HPDE6-E6E7 (cell line): Measurements from ENCODE around the gene PPFIA2.

Experiments used
- DNase-seq: peaks from one replicate; pipeline ENCODE4 v3.0.0; 2011; ENCODE audit warnings: missing footprints; ENCODE audit errors: extremely low spot score

Gene PPFIA2

DNA sequence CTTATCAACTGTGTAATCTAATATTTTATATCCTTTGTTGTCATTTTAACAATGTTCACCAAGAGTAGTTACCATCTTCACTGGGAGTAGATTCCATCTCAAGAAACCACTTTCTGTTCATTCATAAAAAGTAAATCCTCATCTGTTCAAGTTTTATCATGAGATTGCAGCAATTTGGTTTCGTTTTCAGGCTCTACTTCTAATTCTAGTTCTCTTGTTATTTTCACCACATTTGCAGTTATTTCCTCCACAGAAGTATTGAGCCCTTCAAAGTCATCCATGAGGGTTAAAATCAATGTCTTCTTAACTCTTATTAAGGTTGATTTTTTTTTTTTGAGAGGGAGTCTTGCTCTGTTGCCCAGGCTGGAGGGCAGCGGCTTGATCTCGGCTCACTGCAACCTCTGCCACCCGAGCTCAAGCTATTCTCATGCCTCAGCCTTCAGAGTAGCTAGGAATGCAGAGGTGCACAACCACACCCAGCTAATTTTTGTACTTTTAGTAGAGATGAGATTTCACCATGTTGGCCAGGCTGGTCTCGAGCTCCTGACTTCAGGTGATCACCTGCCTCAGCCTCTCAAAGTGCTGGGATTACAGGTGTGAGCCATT lies 404.7 kb downstream of the PPFIA2 start:
- DNase-seq: no peak

DNA sequence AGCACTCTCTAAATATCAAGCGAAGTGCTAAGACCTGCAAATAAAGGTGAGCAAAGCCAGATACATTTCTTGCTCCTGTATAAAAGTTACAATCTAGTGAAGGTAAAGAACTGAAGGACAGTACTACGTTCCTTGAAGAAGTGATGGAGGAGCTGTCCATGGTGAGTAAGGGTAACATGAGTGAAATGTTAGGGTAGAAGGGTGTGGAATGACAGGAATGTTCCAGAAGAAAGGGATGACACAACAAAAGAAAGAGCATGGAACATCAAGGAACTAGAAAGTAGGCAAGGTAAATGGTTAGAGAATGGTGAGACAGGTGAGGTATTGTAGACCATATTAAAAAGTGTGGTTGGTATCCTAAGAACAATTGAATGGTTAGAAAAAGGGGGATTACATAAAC lies 408.8 kb downstream of the PPFIA2 start:
- DNase-seq: no peak

DNA sequence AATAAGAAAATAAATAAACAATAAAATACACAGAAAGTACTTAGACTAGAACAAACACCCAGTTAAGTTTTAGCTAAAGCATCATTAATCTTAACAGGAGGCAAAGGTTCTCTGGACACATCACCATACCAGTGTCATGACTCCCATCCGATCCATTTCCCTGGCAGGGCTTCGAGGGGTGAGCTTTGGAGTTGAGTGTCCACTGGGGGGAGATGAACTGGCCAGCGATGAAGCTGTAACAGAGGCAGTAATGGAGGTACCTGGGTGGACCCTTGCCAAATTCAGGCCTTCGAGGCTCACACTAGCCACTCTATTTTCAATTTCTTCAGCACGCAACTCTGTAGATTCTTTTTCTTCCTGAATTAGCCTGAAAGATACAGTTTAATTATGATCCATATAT lies 411.7 kb downstream of the PPFIA2 start:
- no peak for DNase-seq

DNA sequence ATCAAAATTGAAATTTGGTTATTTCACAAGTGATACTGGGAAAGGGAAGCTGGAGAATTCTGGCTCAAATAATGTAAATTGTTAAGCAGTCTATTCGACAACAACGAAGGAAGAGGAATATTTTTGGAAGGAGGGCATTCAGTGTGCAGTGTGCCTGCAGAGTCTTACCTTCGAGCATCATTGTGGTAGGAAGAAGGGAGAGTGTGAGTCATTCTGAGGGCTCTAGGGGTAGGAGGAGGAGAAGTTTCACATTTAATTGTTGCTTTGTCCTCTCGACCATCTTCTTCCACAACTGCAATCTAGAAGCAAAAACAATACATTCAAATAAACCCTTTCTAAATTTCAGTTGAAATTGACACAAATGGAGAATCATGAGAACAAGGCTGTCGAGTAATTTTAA lies 418.2 kb downstream of the PPFIA2 start:
- DNase-seq: no peak

DNA sequence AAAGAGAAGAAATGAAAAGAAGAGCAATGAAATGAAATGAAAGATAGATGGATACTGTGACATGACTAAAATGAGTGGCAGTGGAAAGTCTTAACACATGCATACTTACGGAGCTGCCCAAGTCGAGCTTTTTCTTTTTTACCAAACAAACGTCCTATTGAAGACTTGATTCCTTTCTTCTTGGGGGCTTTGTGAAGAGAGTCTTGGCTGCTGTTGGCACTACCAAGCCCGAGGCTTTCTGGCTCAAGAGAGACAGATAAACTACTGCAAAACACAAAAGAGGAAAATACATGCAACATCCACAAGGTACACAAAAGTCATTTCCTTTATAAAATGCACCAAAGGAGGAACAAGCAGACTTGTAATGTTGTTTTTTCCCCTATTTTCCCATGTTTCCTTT lies 420.1 kb downstream of the PPFIA2 start:
- no peak for DNase-seq

DNA sequence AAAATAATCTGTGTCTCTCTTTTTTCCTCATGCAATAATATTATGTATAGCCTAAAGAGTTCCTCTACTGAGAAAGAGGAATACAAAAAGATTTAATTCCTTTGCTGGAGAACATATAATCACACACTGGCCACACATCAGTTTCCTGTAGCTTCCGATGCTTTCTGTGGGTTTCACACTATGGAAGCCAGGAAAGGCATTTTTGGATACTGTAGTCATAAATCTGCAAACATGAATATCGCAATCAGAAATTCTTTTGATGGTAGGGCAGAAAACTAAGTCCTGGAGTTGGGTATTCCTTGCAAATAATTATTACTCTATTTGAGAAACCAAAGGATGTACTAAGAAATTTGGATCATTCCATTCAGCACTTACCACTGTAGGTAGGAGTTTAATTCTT lies 421.3 kb downstream of the PPFIA2 start:
- DNase-seq: no peak

DNA sequence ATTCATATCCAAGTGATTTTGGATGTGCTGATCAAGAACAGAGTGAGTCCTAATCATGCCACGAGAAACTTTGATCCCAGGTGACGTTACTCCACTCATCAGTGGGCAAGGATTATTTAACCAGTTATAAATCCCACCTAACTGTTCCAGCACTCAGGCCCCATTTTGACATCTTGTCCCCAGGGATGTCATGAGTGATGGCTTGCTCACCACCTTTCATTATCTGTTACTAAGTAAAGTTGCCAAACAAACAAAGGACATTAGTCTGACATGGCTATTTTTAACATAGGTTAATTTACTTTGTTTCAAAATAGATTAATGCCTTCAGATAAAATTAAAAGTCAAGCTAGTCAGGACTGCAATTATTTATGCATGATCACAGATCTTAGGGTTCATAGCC lies 425.3 kb downstream of the PPFIA2 start:
- DNase-seq: no peak

DNA sequence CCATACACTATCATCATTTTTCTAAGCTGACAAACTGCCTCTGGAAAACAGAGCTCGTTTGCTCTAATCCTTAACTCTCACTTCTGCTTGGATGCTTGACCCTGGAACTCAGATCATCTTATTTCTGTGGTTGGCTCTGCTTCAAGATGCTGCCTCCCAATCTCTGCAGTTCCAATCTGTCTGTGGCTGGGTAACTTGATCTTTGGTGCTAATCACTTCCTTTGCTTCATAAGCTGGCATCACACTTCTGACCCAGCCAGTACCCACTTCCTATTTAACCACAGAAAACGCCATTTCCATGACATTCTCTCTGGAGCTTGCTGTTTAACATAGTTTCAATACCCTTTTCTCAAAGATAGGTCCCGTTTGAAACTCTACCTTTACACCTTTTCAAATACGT lies 427.1 kb downstream of the PPFIA2 start:
- no peak for DNase-seq

DNA sequence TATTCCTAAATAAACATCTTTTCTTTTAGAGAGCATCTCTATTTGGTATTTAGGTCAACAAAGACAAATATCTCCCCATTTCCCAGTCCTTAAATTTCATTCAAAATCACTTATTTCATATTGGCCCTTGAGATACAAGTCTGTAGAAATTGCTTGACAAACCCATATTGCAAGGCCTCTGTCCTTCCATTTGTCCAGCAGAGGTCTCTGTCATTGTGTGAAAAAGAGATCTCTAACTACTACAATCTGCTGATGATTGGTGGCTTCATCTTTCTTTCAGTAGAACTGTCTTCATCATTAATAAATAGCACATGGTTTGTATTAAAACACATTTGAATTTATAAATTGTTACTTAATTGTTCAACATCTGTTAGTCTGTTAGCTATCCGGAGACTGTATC lies 428.7 kb downstream of the PPFIA2 start:
- no peak for DNase-seq

DNA sequence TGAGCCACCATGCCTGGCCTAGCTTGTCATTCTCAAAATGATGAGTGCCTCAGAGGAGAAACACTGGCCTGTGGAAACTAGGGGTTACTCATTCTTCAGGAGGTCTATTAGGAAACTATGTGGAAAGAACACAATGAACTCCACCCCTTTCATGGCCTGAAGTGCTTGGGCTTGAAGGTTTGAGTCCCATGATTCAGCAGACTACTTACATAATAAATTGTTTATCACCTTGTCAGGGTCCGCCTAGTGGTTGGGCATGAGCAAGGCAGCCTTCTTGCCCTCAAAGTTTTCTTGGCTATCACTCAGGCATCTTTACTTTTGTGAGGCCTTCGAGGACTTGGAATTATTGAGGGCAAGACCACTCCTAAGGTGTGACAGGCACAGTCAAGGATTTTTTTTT lies 430.1 kb downstream of the PPFIA2 start:
- no peak for DNase-seq

DNA sequence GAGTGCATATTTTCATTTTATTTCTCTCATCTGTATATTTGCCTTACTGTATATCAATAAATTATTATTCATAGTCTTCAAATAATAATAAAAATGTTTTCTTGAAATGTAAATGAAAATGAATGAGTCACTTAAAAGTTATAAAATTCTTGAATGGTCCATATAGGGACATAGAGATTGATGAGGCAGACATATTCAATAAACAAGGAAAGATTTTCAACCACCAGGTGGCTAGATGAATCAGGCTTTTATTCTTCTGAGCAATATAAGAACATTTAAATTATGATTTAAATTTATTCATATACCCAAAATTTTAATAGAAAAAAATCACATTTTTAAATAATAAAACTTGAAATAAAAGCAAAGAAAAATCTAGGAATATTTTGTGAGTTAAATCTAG lies 431.7 kb downstream of the PPFIA2 start:
- DNase-seq: no peak

DNA sequence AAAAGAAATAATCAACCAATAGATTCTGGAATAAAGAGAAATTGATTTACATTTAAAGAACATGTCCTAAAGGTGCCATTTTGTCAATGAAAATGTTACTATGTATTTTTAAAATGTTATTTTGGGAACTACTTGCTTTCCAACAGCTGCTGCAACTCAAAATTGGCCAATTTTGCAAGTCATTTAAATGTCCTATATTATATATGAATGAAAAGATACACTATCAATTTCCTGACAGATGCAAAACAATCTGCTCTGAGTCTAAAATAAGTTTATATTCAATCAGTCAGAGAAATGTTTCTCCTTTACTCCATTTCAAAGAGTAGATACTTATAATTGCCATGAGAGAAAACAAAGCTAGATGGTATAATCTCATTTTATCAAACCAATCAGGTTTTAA lies 434.1 kb downstream of the PPFIA2 start:
- no peak for DNase-seq

DNA sequence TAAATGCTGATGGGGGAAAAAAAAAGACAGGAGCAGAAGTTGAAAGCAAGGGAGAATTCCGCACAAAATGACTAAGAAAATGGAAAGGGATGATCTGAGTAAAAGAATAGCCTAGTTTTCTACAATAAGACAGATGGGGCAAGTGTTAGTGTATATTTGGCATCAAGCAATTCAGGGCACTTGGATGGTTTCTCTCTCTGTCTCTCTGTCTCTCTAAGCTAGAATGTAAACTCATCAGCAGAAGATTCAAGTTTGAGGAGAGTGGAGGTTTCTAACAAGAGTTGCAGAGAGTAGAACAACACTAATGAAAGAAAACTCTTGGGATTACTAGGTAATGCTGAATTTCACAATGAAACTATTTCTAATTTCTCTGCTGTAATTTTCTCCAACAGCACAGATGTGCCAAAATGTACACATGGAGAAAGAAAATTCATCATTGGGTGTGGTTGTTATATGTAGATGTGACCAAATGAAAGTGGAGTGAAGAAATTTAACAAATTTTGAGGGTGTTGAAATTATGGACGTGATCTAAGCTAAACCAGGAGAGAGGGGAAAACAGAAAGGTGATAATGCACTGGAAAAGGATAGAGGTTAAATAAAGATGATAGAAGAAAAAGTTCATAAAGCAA lies 444.1 kb downstream of the PPFIA2 start:
- no peak for DNase-seq

DNA sequence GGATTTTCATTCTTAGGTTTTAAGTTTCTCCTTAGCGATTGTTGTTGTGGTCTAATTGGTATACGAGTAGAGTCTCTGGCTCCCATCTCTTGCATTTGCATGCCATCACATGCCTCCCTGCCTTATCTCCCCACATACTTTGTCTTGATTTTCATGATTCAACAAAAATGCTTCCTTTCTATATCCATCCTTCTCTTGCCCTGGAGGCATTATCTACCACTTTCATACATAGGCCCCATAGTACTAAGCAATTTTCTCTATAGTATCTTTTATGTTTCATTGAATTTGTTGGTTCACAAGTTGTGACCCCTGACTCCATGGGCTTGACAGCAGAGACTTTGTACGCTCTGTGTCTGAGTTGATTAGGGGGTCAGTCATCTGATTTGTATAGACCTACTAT lies 455.2 kb downstream of the PPFIA2 start:
- DNase-seq: no peak

DNA sequence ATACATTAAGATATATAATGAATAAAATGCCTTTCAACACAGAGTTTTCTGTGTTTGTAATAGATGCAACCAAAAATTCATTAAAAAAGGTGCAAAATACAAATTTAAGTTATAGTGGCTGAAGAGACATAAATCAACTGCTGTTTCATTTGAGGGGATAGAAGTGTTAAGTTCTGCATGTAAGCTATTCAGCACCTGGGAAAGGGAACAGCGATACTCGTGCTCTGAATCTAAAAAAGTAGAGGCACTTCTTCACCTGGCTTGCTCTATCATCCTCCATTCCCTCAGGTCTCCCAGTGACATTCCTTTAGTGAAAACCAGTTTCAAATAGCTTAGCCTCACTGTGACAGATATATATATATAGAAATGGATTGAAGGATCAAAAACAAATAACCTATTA lies 458.7 kb downstream of the PPFIA2 start:
- no peak for DNase-seq

DNA sequence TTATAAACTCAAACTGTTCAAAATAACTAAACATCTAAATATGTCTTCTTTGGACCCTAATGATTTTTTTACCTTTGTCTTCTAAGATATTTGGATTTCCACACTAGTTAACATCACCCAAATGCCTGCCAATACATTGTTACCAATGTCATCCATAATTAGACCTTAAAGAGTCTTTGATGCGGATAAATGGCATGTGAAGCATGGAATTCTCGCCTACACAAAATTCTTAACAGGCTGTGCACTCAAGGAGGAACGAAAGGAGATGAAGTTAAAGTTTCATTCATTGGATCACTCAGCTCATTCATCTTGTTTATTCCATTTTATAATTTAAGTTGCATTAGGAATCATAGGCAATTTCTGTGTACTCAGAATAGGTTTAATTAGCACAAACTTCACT lies 461.5 kb downstream of the PPFIA2 start:
- no peak for DNase-seq

DNA sequence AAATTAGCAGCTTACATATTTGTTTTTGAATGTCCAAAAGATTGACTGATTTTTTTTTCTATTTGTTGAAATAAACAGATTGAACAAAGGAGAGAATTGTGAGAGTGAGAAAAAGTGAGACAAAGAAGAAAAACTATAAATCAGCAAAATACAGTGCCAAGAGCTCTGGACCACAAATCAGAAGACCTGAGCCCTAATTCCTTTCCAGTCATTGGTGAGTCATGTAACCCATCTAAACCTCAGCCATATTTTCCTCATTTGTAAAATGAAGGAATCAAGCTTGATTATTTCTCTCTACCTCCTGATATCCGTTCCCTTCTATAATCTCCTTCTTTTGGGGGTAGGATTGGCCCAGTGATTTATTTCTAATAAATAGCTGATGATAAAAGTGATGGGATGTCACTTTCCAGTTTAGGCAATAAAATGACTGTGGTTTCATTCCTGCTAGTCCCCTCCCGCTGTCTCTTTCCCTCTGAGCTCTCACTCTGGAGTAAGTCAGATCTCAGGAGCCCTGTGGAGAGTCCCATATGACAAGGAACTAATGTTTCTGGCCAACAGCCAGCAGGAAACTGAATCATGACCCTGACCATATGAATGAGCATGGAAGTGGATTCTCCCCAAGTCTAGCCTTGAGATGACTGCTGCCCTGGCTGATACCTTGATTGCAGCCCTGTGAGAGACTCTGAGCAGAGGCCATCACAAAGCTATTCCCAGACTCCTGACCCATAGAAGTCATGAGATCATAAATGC lies 462.4 kb downstream of the PPFIA2 start:
- DNase-seq: no peak

DNA sequence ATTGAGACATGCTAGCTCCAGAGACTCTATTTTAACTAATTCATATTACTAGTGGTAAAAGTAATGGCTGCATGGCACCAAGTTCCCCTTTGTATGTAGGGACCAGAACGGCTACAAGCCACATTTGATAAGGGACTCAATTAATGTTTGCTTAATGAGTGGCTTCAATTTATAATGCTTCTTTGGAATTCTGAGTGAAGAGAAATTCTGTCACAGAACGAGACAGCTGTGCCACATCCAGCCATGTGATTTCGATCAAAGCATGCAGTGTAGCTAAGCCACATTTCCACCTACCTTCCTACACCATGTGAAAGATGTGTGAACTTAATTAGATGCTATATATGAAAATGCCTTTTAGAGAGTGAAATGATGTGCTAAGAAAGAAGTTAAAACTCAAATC lies 463.9 kb downstream of the PPFIA2 start:
- DNase-seq: no peak

DNA sequence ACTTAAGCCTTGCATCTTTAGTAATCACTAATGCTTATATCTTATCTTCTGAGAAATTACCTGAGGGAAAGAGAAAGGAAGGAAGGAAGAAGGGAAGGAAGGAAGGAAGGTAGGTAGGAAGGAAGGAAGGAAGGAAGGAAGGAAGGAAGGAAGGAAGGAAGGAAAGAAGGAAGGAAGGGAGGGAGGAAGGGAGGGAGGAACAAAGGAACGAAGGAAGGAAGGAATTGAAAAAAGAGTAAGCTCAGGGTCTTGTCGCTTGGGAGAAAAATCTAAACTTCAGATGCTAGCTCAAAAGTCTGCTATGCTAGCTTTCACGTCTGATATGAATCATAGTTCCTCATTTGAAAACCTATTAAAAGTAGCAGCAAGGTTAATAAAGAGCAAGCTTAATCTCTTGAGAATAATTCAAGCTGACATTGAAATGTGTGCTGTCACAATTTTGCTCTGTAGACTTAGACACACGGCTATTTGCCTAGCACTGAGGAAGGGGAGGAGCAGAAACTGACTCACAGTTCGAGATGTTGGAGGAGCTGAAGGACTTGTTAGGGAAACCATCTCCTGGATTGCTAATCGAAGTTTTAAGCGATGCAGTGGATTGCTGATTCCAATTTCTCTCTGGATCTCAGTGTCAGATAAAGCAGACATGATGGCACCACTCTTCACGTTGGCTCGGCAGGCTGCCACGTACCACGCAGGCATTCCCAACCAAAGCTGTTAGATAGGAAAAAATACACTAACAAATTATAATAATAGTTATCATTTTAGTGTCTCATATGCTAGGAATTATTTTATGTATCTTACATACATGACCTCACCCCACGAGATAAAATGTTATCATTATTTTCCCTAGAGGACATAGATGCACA lies 464.6 kb downstream of the PPFIA2 start:
- DNase-seq: no peak

DNA sequence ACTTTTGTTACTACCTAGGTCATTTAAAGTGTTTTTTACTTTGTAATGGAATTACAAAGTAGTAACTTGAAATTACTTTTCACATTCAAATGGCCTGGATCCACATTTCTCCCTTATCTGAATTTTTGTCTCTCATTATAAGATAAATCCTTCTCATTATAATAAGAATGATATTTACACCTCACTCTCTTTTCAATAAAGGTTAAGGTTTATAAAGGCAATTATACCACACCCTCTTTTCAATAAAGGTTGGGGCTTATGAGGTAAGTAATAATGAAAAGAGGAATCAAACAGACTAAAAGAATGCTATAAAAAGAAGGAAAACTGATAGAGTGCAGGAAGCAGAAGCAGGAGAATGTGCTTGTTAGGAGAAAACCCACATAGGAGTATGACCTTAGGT lies 470.5 kb downstream of the PPFIA2 start:
- no peak for DNase-seq

DNA sequence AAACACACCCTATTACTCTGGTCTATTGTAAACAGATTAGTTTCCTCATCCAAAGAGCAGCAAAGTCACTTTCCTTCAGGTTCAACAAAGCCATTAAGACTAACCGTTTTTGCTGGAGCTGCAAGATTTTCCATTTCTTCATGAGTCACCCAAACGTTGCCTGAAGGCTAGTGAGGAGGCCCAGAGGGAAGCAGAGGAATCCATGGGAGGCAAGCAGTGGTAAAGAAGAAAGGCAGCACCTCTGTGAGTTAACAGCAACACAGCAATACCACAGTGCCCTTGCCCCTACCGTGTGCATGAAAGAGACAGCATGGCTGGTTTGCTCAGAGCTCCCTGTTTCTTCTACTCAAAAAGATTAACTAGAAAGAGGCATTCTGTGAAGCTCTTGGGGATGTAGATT lies 475.0 kb downstream of the PPFIA2 start:
- peak; percentile 2 for DNase-seq
